NCI-H2081 treated with DMSO at 0.1 percent for 48 hours (cell line): ENCODE data around the gene CADPS.

Source experiments
- DNase-seq: peaks from one replicate; lab custom pipeline; 2025; lab: John Stamatoyannopoulos, UW

CADPS gene

GRCh38 chr3:62749130-62749529, 126.1 kb downstream of the CADPS start:
- DNase-seq = no peak

- no peak for DNase-seq
Observed at GRCh38 chr3:62737449-62737848, 137.8 kb downstream of the CADPS start.

- DNase-seq = no peak
Observed at GRCh38 chr3:62735510-62735909, 139.7 kb downstream of the CADPS start.

DNA sequence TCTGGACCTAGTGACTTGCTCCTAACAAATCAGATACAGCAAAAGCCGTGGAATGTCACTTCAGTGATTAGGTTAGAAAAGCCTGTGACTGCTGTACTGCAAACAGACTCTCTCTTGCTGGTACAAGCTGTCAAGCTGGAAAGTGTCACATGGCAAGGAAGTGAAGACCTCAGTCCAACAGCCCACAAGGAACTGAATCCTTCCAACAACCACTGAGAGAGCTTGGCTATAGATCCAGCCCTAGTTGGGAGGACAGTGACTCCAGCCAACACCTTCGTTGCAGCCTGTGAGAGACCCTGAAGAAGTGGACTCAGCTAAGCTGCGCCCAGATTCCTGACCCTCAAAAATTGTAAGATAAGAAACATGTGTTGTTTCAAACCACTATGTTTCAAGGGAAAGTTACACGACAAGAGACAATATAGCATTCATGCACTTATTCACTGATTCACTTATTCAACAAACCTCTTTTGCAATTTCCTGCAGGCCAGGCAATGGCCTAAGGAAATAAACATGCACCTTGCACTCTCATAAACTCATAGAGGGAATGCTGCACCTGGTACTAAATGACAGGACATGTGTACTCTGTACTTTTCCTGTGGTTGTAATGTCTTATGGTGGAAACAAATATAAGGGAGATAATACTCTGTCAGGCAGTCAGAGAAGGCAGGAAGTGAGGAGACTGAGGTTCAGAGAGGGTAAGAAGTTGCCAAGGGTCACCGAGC, 142.9 kb downstream of the CADPS start:
- DNase-seq = no peak

GRCh38 chr3:62727981-62728380, 147.2 kb downstream of the CADPS start:
- no peak for DNase-seq

- no peak for DNase-seq
Observed at GRCh38 chr3:62727536-62727935, 147.7 kb downstream of the CADPS start.

GRCh38 chr3:62724503-62724902, 150.7 kb downstream of the CADPS start:
- no peak for DNase-seq

DNA sequence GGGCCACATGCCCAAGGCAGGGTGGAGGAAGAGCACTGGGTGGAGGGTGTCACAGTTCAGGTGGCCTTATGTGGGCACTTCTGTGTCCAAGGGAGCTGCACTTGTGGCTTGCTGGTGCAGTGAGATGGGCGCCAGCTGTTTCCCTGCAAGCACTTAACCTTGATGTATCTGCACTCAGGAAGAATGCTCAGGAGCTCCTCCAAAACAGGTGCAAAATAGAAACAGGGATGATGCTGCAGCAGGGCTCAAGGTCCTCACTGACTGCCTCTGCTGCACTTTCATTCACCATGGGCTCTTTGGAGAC, 151.3 kb downstream of the CADPS start:
- no peak for DNase-seq

GRCh38 chr3:62723166-62723913, 151.9 kb downstream of the CADPS start:
- no peak for DNase-seq

- DNase-seq = no peak
Observed at GRCh38 chr3:62722344-62722743, 152.9 kb downstream of the CADPS start.

GRCh38 chr3:62718515-62719320, 156.5 kb downstream of the CADPS start:
- DNase-seq = no peak

- no peak for DNase-seq
Observed at GRCh38 chr3:62718011-62718410, 157.2 kb downstream of the CADPS start.

- DNase-seq = no peak
Observed at GRCh38 chr3:62712746-62713145, 162.5 kb downstream of the CADPS start.

GRCh38 chr3:62710751-62711150, 164.5 kb downstream of the CADPS start:
- DNase-seq = no peak

GRCh38 chr3:62708638-62709373, 166.4 kb downstream of the CADPS start:
- no peak for DNase-seq

DNA sequence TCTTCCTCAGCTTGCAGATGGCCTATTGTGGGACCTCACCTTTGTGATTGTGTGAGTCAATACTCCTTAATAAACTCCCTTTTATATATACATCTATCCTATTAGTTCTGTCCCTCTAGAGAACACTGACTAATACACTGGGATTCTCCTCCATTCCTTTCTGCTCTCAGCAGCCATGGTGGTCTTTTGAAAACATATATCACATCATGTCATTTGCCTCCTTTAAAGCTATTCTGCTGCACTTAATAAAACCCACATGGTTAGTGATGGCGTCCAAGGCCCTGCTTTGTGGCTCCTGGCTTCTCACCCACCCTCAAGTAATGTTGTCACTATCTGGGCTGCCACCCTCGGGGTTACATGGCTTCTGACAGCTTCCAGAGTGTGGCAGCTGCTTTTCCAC, 169.5 kb downstream of the CADPS start:
- DNase-seq = no peak

DNA sequence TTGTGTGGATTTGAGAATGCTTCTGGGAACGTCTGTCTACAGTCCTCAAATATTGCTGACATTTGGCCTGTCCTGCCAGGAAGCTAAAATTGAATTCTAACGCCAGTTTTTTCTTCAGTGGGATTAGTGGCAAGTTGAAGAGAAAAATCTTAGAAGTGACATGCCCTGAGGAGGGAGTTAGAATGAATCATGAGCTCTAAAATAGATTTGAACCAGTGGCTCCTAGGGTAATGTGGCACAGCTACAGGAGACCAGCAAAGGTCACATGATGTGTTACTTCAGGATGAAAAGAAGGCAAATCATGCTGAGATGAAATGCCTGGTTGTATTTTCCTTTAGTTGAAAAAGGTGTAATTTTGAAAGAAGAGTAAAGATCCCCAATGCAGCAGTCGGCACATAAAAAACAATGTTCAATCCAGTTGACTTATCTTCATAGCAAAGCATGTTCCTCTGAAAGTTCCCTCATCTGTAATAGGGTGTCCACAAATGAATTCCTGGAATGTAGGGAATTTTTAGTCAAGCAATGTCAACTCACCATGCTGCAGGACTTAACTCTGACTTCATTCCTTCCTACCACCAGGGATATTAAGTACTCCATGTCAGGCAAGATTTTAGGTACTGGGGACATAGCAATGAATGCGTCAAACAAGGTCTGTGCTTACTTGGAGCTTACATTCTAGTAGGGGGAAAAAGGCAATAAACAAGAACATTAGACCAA, 171.6 kb downstream of the CADPS start:
- no peak for DNase-seq

DNA sequence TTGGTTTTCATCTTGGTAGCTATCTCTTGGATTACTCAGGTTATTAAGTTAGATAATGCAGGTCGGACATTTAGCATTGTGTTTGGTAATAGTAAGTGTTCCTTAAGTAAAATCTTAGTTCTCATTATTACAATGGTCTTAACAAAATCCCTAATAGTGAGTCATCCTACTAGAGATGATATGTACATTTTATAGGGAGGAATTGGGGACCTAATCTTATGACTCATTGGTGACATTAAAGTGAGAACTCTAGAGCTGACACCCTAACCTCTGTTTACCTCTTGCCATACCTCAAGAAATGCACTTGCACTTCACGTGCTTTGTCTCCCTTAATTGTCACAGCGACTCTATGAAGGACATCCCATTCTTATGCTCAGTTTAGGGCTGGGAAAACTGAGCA, 174.9 kb downstream of the CADPS start:
- DNase-seq = no peak

GRCh38 chr3:62699728-62700127, 175.5 kb downstream of the CADPS start:
- DNase-seq = no peak

DNA sequence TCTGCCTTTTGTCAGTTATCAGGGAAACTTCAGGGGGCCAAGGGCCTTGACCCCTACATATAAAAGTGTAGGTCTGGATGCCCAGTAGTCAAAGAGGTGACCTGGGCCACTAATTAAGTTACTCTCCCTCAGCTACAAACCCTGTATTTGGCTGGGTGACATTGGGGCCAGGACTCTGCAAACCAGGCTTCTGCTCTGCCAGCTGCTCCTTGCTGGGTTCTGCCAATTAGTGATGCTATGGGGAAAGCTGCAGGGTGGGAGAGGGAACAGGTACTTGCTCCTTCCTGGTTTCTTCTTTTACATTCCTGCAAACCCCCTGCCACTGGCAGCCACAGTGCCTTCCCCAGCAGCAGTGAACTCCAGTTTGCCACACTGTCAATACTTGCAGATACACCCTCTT, 179.2 kb downstream of the CADPS start:
- DNase-seq = no peak

GRCh38 chr3:62688812-62689211, 186.4 kb downstream of the CADPS start:
- no peak for DNase-seq

DNA sequence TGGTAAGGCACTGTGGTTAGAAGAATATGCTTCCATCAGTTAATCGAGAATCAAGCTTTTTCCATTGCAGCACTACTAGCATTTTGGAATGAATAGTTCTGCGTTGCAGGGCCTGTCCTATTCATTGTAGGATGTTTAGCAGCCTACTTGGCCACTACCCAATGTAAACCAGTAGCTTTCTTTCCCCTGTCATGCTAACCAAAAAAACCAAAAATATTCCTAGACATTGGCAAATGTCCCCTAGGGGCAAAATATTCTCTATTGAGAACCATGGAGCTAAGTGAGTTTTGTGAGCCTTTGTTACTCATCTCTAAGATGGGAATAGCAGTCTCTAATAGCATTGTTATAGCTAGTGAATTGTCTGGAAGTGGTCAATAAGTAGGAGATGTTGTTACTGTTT, 187.2 kb downstream of the CADPS start:
- DNase-seq = no peak
